Pons (tissue), 1 donor: ENCODE data around the gene TWF2.
A peak's percentile ranks its signal among the peaks of the same experiment; 100 is the strongest.

Source experiments
- DNase-seq: peaks from one replicate; pipeline ENCODE4 v3.0.0-alpha.2; 2016; ENCODE audit warnings: low spot score

The TWF2 gene

GRCh38 chr3:52257911-52258310, 19.0 kb upstream of the TWF2 start:
- DNase-seq = no peak

- DNase-seq = no peak
Observed at GRCh38 chr3:52256622-52257021, 17.7 kb upstream of the TWF2 start.

- no peak for DNase-seq
Observed at GRCh38 chr3:52256159-52256558, 17.2 kb upstream of the TWF2 start.

GRCh38 chr3:52254608-52255007, 15.7 kb upstream of the TWF2 start:
- no peak for DNase-seq

GRCh38 chr3:52253314-52254304, 14.7 kb upstream of the TWF2 start:
- DNase-seq = peak; percentile 69

GRCh38 chr3:52250122-52250521, 11.2 kb upstream of the TWF2 start:
- no peak for DNase-seq

GRCh38 chr3:52249683-52250082, 10.7 kb upstream of the TWF2 start:
- DNase-seq = no peak

- no peak for DNase-seq
Observed at GRCh38 chr3:52248816-52249547, 10.0 kb upstream of the TWF2 start.

- DNase-seq = no peak
Observed at GRCh38 chr3:52248165-52248541, 9.2 kb upstream of the TWF2 start.

- no peak for DNase-seq
Observed at GRCh38 chr3:52247409-52248164, 8.6 kb upstream of the TWF2 start.

- no peak for DNase-seq
Observed at GRCh38 chr3:52246728-52247408, 7.9 kb upstream of the TWF2 start.

GRCh38 chr3:52246264-52246620, 7.3 kb upstream of the TWF2 start:
- no peak for DNase-seq

- DNase-seq = no peak
Observed at GRCh38 chr3:52245322-52246263, 6.6 kb upstream of the TWF2 start, which contains the start of gene PPM1M. Gene PPM1M (plus strand): TSS chr3:52245759. CDS start chr3:52245825, 66 bp downstream.

GRCh38 chr3:52243791-52244628, 5.1 kb upstream of the TWF2 start:
- DNase-seq = peak; percentile 74

- DNase-seq = no peak
Observed at GRCh38 chr3:52242039-52242438, 3.1 kb upstream of the TWF2 start.

GRCh38 chr3:52240886-52241370, 2.0 kb upstream of the TWF2 start:
- DNase-seq = no peak

- peak; percentile 88 for DNase-seq
Observed at GRCh38 chr3:52240059-52240885, 1.3 kb upstream of the TWF2 start.

- DNase-seq = no peak
Observed at GRCh38 chr3:52238193-52238760, 681 bp downstream of the TWF2 start.
